ENCODE results near the gene PEX10.

DNA sequence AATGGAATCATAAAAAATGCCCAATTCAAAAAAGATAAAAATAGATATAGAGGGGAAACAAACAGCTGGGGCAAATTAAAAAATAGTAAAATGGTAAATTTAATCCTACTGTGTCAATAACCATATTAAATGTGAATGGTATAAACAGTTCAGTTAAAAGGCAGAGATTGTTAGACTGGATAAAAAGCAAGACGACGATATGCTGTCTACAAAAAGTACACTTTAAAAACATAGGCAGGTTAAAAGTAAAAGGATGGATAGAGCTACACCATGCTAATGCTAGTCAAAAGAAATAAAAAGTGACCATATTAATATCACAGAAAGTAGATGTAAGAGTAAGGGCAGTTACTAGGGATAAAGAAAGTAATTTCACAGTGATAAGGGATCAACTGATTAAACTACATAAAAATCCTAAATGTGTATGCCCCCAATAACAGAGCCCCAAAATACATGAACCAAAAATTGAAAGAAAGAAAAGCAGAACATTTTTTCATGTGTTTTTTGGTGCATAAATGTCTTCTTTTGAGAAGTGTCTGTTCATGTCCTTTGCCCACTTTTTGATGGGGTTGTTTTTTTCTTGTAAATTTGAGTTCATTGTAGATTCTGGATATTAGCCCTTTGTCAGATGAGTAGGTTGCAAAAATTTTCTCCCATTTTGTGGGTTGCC is 48.4 kb downstream of the PEX10 start:
- TF ChIP-seq GATA2 (IDR thresholded peaks at IDR 0.05; ENCODE audit: low read depth, low read length) (no peak), GATA3 (IDR thresholded peaks at IDR 0.05; ENCODE audit: low read depth, low read length) (no peak)

Measured in SH-SY5Y (cell line).